HG02759 (cell line): Measurements from ENCODE around the gene JAM3.
A peak's percentile ranks its signal among the peaks of the same experiment; 100 is the strongest.
"Not testable (repeated sequence)": the region's sequence is repeated elsewhere in the genome, so short reads cannot be mapped to it uniquely, and the experiment has no call there.

ENCODE experiments used
- ATAC-seq: cut with Tn5 transposase; IDR thresholded peaks from one replicate; pipeline ENCODE4 v1.9.1; 2021; ENCODE audit warnings: mild to moderate bottlenecking, moderate library complexity; ENCODE audit not compliant: unreplicated experiment

The JAM3 gene

GRCh38 chr11:134098566-134099184 lies 29.8 kb downstream of the JAM3 start:
- ATAC-seq, result no peak

GRCh38 chr11:134100171-134100570 lies 31.3 kb downstream of the JAM3 start:
- ATAC-seq, result no peak

GRCh38 chr11:134101282-134101681 lies 32.4 kb downstream of the JAM3 start:
- ATAC-seq, result no peak

- no peak for ATAC-seq
These were observed 41.5 kb downstream of the JAM3 start for GRCh38 chr11:134110252-134110815.

- ATAC-seq, result not testable (repeated sequence)
These were observed 44.9 kb downstream of the JAM3 start for GRCh38 chr11:134113787-134114186.

- ATAC-seq, result no peak
These were observed 47.3 kb downstream of the JAM3 start for GRCh38 chr11:134116210-134116609.

- no peak for ATAC-seq
These were observed 49.1 kb downstream of the JAM3 start for GRCh38 chr11:134118006-134118405.

GRCh38 chr11:134119094-134119493 lies 50.2 kb downstream of the JAM3 start:
- ATAC-seq, result no peak

- ATAC-seq, result no peak
These were observed 51.4 kb downstream of the JAM3 start for GRCh38 chr11:134120143-134120850.

- ATAC-seq, result no peak
These were observed 52.2 kb downstream of the JAM3 start for GRCh38 chr11:134120921-134121526.

- ATAC-seq, result no peak
These were observed 56.0 kb downstream of the JAM3 start for GRCh38 chr11:134124660-134125451.

GRCh38 chr11:134125507-134125906 lies 56.6 kb downstream of the JAM3 start:
- ATAC-seq, result no peak

- ATAC-seq, result no peak
These were observed 57.4 kb downstream of the JAM3 start for GRCh38 chr11:134126217-134126822.

GRCh38 chr11:134131628-134132244 lies 62.9 kb downstream of the JAM3 start:
- no peak for ATAC-seq

- no peak for ATAC-seq
These were observed 63.9 kb downstream of the JAM3 start for GRCh38 chr11:134132808-134133207.

- no peak for ATAC-seq
These were observed 65.3 kb downstream of the JAM3 start for GRCh38 chr11:134134167-134134566.

- no peak for ATAC-seq
These were observed 69.5 kb downstream of the JAM3 start for GRCh38 chr11:134138376-134138775.

GRCh38 chr11:134139303-134139872 lies 70.5 kb downstream of the JAM3 start:
- ATAC-seq, result no peak

- peak; percentile 73 for ATAC-seq
These were observed 71.0 kb downstream of the JAM3 start for GRCh38 chr11:134139873-134140331.
